ENCODE data around the gene KIF16B.

The KIF16B gene

GRCh38 chr20:16455324-16455723 is 117.9 kb downstream of the KIF16B start:
- TF ChIP-seq CTCF (conservative IDR thresholded peaks at IDR 0.05) = no peak
- H3K27ac ChIP-seq = no peak overlapping the region

DNA sequence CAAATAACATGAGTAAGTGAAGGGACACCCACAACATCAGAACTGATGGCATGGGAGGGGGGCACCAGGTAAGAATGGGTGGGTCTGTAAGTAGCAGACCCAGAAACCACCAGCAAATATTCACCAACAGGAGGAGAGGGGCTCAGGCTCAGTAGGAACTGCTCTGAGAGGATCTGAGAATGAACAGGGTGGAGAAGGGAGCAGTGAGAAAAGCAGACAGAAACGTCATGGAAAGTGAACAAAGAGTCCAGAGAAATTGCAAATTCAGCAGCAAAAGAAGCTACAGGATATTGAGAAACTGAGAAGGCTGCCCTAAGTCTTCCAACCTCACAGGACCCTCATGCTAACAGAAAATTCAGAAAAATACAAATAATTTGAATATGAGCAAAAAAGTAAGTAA is 121.3 kb downstream of the KIF16B start:
- no peak overlapping the region for H3K27ac ChIP-seq
- no peak for TF ChIP-seq CTCF (conservative IDR thresholded peaks at IDR 0.05)

DNA sequence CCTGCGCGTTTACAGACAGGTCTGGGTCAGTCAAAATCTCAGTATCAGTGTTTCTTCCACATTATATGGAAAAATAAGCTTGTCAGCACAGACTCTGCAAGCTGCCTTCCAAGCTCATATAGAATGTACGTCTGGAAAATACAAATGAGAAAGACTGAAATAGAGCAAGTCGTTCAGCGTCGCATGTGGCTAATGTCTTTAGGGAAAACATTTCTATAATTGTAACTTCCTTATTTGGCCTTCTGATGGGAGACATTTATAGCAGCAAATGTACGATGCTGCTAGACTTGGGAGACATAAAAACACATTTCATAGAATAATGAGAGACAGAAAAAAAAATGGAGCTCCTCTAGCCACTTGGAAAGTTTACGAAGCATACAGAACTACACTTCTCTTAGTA is 122.2 kb downstream of the KIF16B start:
- no peak overlapping the region for H3K27ac ChIP-seq
- TF ChIP-seq CTCF (conservative IDR thresholded peaks at IDR 0.05) = no peak

DNA sequence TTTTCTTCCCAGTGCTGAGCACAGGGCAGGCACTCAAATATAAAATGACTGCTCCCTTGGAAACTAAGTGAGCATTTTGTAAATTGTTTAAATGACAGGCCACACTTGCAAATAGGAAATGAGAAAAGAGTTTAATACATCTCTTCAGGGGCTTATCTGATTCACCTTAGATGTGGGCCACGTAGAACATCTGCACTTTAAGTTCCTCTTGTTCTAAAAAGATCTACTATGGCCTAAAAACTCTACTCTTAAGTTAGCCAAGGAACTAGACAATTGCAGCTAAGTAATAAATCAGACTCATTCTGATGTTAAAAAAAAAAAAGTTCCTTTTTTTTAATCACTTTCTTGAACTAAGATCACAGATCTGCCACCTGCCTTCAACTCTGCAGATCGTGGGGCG is 126.3 kb downstream of the KIF16B start:
- no peak overlapping the region for H3K27ac ChIP-seq

DNA sequence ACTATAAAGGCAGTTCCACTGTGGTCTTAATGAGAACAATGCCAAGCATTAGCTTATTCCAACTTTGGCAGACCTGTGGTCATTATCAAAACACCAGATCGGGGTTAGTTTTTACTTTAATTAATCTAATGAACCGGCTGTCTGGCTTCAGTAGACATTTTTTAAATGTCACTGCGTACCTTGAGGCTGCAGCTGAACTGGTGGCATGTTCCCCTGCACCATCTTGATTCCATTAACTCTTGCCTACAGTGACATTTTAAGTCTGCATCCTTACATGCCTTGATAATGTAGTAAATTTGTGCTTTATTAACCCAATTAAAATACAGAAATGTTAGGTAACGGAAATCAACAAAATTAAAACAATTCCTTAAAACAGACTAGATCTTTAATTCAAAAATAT is 127.0 kb downstream of the KIF16B start:
- H3K27ac ChIP-seq = no peak overlapping the region
- no peak for TF ChIP-seq CTCF (conservative IDR thresholded peaks at IDR 0.05)

More for the DNA sequence above, 126.3 kb downstream of the KIF16B start:
- no peak for TF ChIP-seq CTCF (conservative IDR thresholded peaks at IDR 0.05)

- no peak for TF ChIP-seq CTCF (conservative IDR thresholded peaks at IDR 0.05)
- H3K27ac ChIP-seq = no peak overlapping the region
Observed at GRCh38 chr20:16445482-16445881, 127.8 kb downstream of the KIF16B start.

GRCh38 chr20:16444057-16444777 is 129.0 kb downstream of the KIF16B start:
- H3K27ac ChIP-seq = no peak overlapping the region
- no peak for TF ChIP-seq CTCF (conservative IDR thresholded peaks at IDR 0.05)
